ENCODE measurements around the gene VSTM2L. TPM values are rescaled to one million over a fixed set of nuclear protein-coding genes. Genes with fewer than 3 reads are reported as not detected.

Gene VSTM2L
- total and polyA plus RNA-seq, 9 of the 15 experiments (the other 6 are each of a cell fraction or from before 2014, with no cell fraction given): not detected

GRCh38 chr20:37885042-37885441 is 17.9 kb upstream of the VSTM2L start:
- 5% methylated on average over 8 of the region's 8 CpGs for WGBS (ENCODE audit: insufficient coverage, low coverage, missing lambda C conversion rate)
- H4K20me1 ChIP-seq (replicated peaks; ENCODE audit: control insufficient read depth, insufficient read depth, low read length): peaks cover 11% of the 10 kb centered on the region; the same call in 1 of the 2 replicates
- ATAC-seq (no peak), FAIRE-seq (no peak), DNase-seq (ENCODE audit: extremely low read depth in 1 of 4, low spot score in 3 of 4) (no peak)
- no peaks in the 10 kb centered on the region for H3K9me1 ChIP-seq (ENCODE audit: control insufficient read depth, insufficient read depth, low read length)
- in situ Hi-C loops (cut with MboI): no loop called here
- H3K9me3 ChIP-seq (replicated peaks; ENCODE audit: control insufficient read depth, insufficient read depth, low read depth, low read length): no peaks in the 10 kb centered on the region
- BruUV-seq (replicated peaks): no TSS peak
- ChIA-PET CTCF (ENCODE audit: low intra/inter-chr PET ratio) (no interaction called here), POLR2A (no interaction called here)
- no peaks in the 10 kb centered on the region for H3K79me2 ChIP-seq (ENCODE audit: control insufficient read depth, insufficient read depth, low read length)
- no peaks in the 10 kb centered on the region for H3K36me3 ChIP-seq (ENCODE audit: control insufficient read depth, insufficient read depth, low read length)
- intact Hi-C loops (cut with micrococcal nuclease): no loop called here
- H2AFZ ChIP-seq (ENCODE audit: low read depth, low read length): no peak overlapping the region
- no peak overlapping the region for H3K27ac ChIP-seq (ENCODE audit: extremely low read depth, low read depth, low read length)
- peaks cover 11 to 18% of the 10 kb centered on the region in 2 experiments; a peak in 4 of 5 replicates for H3K4me1 ChIP-seq (replicated peaks in 1 of 2; ENCODE audit: control insufficient read depth in 2 of 2, insufficient read depth in 2 of 2, low read length in 2 of 2)
- no peak overlapping the region for H3K4me3 ChIP-seq
- peaks cover 39 to 89% of the 10 kb centered on the region in 2 experiments for H3K27me3 ChIP-seq (ENCODE audit: control insufficient read depth in 2 of 2, insufficient read depth in 2 of 2, low read length in 2 of 2)
- H3K9ac ChIP-seq (ENCODE audit: insufficient read depth in 1 of 2, low read depth in 2 of 2, low read length in 2 of 2): no peak overlapping the region
- H3K4me2 ChIP-seq (ENCODE audit: insufficient read depth, low read length): no peak overlapping the region
- no peak for TF ChIP-seq FOSL1 (tag; conservative IDR thresholded peaks at IDR 0.05)
- TF ChIP-seq PRPF4 (IDR thresholded peaks at IDR 0.05; ENCODE audit: insufficient read depth, low read depth, low read length, poor library complexity, severe bottlenecking): no peak
- no peak for TF ChIP-seq PHF20 (IDR thresholded peaks at IDR 0.05; ENCODE audit: partially characterized antibody)
- TF ChIP-seq ZHX1 (conservative IDR thresholded peaks at IDR 0.05; ENCODE audit: low read length): no peak

Data from K562 (cell line).